Measurements from ENCODE around the gene FTH1.
"Not testable (repeated sequence)": the region's sequence is repeated elsewhere in the genome, so short reads cannot be mapped to it uniquely, and the experiment has no call there.

The FTH1 gene

DNA sequence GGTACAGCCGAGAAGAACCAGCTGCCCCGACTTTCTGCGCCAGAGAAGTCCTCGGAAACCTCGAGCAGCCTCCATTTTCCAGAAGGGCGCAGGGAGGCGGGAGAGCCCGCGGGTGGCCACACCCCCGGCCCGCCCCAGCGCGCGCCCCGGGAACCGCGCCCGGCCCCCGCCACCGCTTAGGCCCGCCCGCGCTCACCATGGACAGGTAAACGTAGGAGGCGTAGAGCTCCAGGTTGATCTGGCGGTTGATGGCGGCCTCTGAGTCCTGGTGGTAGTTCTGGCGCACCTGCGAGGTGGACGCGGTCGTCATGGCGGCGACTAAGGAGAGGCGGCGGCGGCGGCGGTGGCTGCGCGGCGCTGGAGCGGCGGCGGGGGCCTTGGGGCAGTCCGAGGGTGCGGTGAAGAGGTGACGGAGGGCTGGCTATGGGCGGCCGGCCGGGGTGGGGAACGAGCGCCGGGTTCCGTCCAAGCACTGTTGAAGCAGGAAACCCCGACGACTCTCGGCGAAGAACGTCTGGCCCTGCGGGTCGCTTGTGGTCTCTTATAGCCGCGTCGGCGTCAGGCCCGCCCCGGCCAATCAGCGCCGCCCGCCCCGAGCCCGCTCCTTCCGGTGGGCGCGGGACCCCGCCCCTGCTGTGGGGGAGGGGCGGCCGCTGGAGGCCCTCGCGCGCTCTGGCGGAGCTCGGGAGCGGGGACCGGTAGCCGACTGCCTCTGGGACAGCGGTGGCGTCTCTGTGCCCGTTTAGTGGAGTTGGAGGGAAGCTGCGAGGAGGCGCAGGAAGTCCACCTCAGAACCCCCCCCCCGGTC, at the start of gene FTH1:
TSS of gene FTH1 (minus strand) at position 519 of the 808 bp plus-strand sequence. CDS start at position 310, 209 bp downstream.
- DNase-seq, result peak; percentile 93

DNA sequence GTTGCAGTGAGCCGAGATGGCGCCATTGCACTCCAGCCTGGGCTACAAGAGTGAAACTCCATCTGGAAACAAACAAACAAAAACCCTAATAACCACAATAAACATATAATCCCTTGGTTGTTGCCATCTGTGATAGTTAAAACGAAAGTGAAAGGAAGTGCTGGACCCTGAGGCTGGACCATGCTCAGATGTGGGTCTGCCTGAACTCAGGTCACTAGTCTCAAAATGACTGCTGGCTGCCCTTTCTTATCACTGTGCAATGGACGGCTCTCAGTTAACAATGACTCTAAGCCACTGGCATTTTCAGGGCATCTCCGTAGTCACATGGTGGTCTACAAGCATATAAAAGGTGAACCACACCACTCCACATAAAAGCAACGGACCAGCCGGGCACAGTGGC, 48.2 kb upstream of the FTH1 start:
- no peak for DNase-seq

DNA sequence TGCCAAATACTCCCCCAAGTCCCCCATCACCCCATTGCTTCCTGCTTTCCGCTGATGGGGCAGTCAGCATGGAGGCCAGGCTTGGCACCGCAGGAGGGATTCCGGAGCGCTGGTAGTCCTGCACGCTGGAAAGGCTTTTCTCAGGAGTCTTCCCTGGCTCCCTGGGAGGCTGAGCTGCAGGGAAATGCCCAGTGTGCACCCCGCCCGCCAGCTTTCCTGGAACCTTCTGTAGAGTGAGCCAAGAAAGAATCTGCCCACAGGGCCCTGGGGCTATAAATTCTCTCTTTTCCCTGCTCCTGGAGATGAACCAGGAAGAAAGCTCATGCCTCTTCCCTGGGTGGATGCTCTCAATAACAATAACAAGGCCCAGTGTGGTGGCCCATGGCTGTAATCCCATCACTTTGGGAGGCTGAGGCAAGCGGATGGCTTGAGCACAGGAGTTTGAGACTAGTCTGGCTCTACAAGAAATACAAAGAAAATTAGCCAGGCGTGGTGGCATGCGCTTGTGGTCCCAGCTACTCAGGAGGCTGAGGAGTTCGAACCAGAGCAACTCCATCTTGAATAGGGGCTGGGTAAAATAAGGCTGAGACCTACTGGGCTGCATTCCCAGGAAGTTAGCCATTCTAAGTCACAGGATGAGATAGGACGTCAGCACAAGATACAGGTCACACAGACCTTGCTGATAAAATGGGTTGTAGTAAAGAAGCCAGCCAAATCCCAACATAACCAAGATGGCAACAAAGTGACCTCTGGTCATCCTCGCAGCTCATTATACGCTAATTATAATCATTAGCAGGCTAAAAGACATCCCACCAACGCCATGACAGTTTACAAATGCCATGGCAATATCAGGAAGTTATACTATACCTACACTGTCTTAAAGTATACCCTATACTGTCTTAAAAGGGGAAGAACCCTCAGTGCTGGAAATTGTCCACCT, 46.4 kb upstream of the FTH1 start:
- no peak for DNase-seq

DNA sequence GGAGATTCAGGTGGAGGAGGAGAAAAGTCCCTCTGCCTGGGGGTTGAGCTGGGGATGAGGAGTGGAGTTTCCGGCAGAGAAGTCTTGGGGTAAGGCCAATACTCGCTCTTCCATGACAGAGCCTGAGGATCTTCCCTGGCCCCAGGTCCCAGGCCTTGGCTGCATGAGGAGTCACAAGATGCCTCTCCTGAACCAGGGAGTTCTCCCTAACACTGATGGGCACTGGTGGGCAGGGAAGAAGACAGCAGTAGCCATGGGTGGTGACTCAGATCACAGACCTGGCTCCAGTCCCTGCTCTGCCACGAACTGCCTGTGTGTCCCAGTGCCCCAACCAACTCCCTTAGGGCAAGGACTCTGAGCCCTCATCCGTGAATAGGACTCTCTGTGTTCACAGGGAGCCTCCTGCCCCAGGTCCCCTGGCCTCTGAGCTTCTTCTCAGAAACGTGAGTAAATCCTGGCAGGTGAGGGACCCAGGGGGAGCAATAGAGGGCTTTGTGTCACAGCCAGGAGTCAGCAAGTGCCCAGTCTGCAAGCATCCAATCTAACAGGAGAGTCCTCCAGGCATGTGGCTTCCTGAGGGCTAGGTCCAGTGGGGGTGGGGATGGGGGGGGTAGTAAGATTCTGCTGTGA, 45.5 kb upstream of the FTH1 start:
- no peak for DNase-seq

DNA sequence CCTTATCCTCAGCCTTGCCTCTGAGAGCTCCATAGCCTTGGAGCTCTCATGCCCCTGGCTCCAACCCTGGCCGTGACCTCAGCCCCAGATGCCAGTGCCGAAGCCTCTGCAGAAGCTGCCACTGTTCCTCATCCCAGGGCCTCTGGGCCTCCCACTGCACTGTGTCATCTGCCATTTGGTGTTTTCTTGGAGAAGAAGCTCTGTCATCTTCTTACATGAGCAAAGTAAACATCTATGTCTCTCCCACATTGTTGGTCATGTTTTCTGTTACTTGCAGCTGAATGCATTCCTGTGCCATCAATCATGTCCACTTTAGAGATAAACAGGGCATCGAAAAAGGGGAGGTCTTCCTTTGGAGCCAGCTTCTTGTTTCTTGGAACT, 45.0 kb upstream of the FTH1 start:
- DNase-seq, result no peak

DNA sequence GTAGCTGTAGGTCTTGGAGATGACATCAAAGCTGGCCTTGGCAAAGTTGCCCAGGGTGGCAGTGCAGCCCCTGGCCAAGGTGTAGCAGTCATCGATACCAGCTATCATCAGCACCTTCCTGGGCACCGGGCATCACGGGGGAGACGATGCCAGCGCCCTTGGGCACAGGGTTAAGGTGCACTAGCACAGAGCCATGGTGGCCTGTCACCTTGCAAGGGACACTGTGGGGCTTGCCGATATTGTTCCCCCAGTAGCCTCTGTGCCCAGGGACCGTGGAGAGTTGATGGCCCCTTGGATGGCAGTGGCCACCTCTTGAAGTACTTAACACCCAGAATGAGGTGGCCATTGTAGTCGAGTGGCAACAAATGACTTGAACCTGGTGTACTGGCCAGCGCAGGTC, 44.4 kb upstream of the FTH1 start:
- DNase-seq, result no peak

DNA sequence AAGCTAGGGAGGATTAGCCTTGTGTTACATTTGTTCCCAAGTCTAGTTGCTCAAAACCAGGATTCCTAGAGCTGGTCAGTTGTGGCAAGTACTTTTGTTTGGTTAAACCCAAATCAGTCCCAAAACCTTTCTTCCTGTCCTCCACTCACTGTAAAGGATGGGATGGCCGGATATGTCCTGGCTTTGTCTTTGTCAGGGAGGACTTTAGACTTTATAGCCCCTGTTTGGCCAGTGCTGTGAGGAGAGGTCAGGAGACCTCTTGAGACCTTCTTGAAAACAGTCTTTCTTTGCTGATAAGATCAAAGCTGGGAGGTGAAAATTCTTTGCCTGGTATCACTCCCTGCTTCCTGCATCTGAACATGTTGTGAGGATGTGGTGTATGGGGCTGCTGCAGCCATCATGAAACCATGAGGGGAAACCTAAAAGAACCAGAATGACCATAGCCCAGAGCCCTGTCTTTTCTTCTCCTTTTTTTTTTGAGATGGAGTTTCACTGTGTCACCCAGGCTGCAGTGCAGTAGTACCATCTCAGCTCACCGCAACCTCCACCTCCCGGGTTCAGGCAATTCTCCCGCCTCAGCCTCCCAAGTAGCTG, 43.6 kb upstream of the FTH1 start:
- DNase-seq, result no peak

DNA sequence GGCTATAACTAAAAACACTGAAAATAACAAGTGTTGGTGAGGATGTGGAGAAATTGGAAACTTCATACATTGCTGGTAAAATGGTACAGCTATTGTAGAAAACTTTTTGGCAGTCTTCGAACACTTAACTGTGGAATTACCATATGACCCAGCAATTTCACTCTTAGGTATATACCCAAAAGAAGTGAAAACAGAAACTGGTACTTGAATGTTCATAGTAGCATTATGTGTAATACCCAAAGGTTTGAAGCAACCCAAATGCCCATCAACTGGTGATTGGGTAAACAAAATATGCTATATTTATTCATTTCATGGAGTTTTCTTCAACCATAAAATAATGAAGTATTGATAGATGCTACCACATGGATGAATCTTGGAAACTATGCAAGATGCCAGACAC, 40.8 kb upstream of the FTH1 start:
- no peak for DNase-seq

DNA sequence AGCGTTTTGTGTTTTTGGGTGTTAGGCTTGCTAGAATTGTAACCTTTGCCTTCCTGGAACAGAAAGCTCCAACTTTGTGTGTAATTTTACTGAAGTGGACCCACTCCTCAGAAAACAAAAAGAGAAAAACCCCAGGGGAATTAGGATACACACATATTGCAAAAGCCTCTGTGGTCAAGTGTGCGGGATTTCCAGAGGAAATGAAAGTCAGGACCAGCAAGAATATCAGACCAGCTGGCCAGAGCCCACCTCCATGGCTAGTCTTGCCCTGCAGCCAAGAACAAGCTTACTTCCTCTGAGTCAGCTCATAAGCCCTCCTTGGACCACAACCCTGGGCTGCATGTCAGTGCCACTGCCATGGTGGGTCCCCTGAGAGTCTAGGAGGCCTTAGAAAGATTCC, 37.0 kb upstream of the FTH1 start:
- no peak for DNase-seq

DNA sequence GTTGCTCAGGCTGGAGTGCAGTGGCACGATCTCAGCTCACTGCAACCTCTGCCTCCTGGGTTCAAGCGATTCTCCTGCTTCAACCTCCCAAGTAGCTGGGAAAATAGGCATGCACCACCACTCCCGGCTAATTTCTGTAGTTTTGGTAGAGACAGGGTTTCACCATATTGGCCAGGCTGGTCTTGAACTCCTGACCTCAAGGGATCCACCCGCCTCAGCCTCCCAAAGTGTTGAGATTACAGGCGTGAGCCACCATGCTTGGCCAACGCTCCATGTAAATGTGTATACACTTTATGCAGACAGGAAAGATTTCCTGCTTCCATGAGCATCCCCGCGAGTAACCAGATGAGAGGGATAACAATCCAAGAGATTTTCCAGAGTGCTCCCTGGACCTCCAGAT, 34.8 kb upstream of the FTH1 start:
- not testable (repeated sequence) for DNase-seq

DNA sequence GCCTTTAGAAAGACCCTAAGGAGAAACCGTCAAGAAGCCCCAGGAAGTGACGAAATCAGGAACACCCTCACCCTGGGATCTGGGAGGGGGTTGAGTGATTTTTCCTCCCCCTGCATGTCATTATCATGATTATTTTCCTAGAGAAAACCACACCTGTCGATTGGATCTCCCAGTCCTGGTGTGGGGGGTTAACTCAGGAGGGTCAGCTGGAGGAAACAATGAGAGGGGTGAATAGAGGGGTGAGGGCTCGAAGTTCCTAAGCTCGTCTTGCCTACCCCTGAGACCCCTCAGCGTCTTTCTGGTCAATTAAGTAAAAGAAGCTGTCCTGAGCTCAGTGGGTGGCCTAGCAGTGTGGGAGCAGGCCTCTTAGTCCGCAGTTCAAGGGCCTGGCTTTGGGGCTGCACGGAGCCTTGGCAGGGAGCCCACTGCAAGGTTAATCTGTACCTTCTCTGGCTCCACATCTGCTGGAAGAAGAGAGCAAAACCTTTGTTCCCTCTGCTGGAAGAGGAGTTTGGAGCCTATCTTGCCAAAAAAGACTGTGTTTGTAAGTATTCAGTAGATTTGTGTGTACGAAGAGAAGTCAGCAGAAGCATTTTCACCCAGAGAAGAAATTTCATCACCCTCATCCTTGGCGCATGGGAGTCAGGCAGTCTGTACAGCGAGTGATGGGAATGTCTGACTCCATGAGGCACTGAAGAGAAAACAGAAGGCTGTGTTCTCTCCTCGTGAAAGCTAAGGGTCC, 34.2 kb upstream of the FTH1 start:
- DNase-seq, result no peak

DNA sequence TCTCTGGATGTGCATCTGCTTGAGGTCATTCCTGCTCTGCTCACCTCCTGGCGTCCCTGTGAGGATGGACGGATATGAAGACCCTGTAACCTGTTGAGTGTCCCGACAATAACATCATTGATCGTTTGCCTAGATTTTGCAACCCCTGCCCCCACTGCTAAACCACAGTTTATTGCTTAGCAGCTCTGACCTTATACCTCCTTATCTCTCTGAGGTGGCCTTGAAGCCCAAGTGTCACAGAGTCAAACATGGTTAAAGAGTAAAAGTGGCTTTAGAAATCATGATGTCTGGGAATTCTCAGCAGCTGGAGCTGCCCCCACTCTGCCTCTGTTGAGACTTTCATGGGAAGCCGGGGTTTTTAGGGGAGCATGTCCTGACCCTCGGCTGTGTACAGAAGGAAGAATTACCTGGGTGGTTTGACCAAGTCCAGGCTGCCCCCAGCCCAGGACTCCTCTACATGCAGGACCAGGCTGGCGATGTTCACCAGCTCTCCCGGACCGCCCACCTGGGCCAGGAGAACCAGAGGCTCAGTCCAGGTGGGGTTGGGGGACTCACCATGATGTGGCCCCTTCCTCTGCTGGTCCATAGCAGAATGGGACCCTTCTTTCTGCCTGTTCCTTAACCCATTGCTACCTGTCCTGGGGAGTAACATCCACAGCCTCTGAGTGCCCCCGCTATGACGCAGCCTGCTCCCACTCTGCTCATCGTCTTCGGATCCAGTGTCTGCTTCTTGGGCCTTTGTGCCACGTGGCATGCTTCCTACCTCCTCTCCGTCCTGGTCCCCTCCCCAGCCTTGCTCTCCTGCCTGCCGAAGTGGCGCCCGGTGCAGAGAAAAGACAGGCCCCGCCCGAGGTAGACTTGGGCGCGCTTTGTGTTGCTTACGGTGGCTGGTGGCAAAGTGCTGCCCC, 33.4 kb upstream of the FTH1 start:
- no peak for DNase-seq

DNA sequence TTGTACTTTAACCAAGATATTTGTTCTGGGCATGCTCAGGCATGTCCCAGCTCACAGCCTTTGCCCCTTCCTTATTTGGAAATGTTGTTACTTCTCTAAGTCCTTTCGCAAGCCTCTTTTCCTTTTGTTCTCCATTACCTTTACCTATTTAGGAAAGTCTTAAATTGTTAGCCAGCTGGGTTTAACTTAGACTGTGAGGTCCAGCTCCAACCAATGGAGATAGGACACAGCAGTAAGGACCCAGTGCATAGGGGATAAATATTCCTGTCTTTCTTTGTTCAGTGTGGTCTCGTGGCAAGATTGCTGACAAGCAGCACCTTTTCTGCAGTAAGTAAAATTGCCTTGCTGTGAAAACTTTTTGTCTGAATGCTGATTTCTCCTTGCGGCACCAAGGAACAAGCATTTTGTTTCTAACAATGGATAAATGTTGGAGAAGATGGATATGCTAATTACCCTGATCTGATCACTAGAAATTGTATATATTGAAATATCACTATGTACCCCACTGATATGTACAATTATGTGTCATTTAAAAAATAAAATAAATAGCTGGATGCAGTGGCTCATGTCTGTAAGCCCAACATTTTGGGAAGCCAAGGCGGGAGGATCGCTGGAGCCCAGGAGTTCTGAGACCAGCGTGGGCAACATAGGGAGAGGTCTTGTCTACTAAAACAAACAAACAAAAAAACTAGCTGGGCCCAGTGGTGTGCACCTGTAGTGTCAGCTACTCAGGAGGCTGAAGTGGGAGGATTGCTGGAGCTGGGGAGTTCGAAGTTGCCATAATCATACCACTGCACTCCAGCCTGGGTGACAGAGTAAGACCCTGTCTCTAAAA, 31.9 kb upstream of the FTH1 start:
- no peak for DNase-seq

DNA sequence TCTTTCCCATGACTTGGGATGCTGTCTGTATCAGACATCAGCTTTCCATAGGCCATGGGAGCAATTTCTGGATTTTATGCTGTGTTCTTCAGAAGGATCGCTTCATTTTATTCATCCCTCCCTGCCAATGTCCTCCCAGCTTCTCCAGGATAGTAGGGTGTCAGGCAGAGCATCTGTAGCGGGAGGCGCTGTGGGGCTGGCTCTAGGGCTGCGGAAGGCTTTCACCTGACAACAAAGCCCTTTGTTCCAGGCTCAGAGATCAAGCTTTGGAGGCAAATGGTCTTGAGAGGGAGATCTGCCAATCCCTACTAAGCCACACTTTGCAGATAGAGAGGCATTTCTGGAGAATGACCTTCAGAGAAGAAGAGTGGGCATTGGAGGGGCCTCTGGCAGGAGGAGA, 29.5 kb upstream of the FTH1 start:
- no peak for DNase-seq

DNA sequence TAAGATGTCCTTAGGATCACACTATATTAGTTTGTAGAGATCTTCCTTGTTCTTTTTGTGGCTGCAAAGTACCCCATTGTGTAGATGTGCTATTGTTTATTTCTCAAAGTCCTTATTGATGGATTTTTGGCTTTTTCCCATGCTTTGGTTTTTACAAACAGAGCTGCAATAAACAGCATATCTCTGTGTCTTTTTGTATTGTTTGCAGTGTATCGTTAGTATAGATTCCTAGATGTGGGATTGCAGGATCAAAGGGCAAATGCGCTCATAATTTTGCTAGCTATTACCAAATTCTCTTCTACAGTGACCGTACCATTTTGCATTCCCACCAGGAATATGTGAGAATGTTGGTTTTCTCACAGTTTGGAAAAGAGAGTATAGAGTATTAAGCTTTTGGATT, 27.5 kb upstream of the FTH1 start:
- no peak for DNase-seq

DNA sequence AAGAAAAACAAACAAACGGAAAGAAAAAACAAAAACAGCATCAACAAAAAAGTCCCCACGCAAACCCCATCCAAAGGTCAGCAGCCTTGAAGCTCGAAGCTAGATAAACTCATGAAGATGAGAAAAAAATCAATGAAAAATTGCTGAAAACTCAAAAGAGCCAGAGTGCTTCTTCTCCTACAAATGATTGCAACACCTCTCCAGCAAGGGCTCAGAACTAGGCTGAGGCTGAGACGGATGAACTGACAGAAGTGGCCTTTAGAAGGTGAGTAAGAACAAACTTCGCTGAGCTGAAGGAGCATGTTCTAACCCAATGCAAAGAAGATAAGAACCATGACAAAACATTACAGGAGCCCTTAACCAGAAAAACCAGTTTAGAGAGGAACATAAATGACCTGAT, 18.4 kb upstream of the FTH1 start:
- no peak for DNase-seq

DNA sequence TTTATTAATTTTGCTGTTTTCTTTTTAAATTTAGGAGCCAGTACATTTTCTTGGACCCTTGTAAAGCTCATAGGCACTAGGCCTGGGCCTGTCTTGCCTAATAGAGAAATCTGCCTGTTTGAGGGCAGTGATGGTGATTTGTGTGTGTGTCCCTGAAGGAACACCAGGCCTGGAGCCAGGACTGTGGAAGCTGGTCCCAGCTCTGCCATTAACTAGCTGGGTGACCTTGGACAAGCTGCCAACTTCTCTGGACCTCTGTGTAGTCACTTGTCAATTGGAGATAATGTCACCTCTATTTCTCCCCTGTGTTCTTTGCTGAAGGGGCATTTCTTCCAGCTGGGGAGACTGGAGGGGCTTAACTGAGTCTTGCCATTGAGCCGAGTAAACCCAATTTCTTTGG, 16.0 kb upstream of the FTH1 start:
- DNase-seq, result no peak

DNA sequence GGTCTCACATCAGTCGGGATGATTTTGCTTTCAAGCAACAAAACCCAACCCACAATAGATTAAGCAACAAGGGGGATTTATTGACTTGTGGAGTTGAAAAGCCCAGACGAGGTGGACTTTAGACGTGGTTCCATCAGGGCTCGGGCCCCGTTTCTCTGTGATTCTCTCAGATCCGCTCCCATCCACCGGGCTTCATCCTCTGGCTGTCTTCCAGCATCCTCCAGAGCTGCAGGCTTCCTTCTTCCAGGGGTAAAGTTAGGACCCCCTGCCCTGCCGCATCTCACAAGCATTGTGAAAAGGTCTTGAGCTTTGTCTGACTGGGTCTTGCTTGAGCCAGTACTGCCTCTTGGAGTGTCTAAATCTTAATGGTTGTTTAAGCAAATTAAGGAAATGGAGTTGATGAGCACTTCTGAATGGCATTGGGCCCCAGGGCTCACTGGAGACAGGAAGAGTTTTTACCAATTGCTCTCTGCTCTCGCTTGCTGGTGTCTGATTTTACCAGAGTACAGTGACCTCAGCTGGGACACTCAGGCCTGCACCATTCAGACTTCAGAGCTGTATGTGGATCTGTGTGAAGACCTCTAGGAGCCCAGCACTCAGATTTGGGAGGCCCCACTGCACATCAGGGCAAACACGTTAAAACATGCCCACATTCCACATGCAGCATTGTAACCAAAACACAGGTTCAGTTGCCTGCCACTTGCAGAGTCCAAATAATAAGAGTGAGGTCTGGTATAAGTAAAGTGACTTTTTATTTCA, 13.5 kb upstream of the FTH1 start:
- DNase-seq, result no peak

Data from GDM1 (cell line).